B cell (primary cell): ENCODE data around the gene PLAC8L1. TPM values are rescaled to one million over a fixed set of nuclear protein-coding genes. Genes with fewer than 3 reads are reported as not detected.

Source experiments
- ATAC-seq: fragments of 200-7000 bp; cut with Tn5 transposase; one replicate; pipeline ENCODE4 v1.10.0; 2021; ENCODE audit warnings: low read depth, mild to moderate bottlenecking, moderate number of reproducible peaks, moderate library complexity
- CTCF ChIA-PET: fragments of 350-600 bp; sonication (Branson Sonifier 250); formaldehyde crosslinking; loops from one replicate; lab custom pipeline; 2021; ENCODE audit warnings: antibody characterized with exemption, inconsistent platforms; lab: Charles Lee
- POLR2A ChIA-PET: fragments of 350-600 bp; sonication (Branson Sonifier 250); formaldehyde crosslinking; loops from one replicate; lab custom pipeline; 2021; ENCODE audit warnings: antibody characterized with exemption; lab: Charles Lee
- DNase-seq: peaks from one replicate; pipeline ENCODE4 v3.0.0; 2013
- H2AFZ ChIP-seq: 2 replicates; pipeline ENCODE4 v1.6.1; 2012; ENCODE audit warnings: mild to moderate bottlenecking, low read depth, low read length; ENCODE audit not compliant: insufficient read depth, poor library complexity, severe bottlenecking
- H3K27ac ChIP-seq, 2 donors: 1 replicate in 1 of 2; 2 replicates in 1 of 2; pipeline ENCODE4 v1.5.1; 2012 to 2013; ENCODE audit warnings: low read length in 2 of 2, mild to moderate bottlenecking in 2 of 2, moderate library complexity in 1 of 2
- H3K27me3 ChIP-seq, 4 experiments: fragments of 200-600 bp in 1 of 4; sonication (generic) in 1 of 4; replicated peaks in 1 of 4; 1 replicate in 2 of 4; 2 replicates in 2 of 4; pipeline versions ENCODE4 v1.6.1 to v1.7.0; 2013 to 2016; ENCODE audit warnings: low read length in 3 of 4, mild to moderate bottlenecking in 2 of 4, mixed read lengths in 1 of 4, moderate library complexity in 1 of 4; ENCODE audit not compliant: insufficient read depth in 4 of 4, control insufficient read depth in 3 of 4; ENCODE audit errors: control extremely low read depth in 1 of 4
- H3K36me3 ChIP-seq, 2 experiments: replicated peaks in 1 of 2; 1 replicate in 1 of 2; 2 replicates in 1 of 2; pipeline versions ENCODE4 v1.6.1 to v1.7.1; 2013; ENCODE audit warnings: low read length in 1 of 2; ENCODE audit not compliant: insufficient read depth in 2 of 2, control insufficient read depth in 1 of 2; ENCODE audit errors: control extremely low read depth in 1 of 2, extremely low read depth in 1 of 2
- H3K4me1 ChIP-seq, 2 donors: fragments of 200-600 bp in 1 of 2; sonication (generic) in 1 of 2; 1 replicate in 1 of 2; 2 replicates in 1 of 2; pipeline versions ENCODE4 v1.5.1 to v1.6.1; 2013 to 2017; ENCODE audit warnings: low read length in 2 of 2; ENCODE audit not compliant: control insufficient read depth in 2 of 2, insufficient read depth in 2 of 2
- H3K4me2 ChIP-seq: replicated peaks from 2 replicates; pipeline ENCODE3; 2012; ENCODE audit warnings: mild to moderate bottlenecking, low read depth, low read length; ENCODE audit not compliant: poor library complexity, severe bottlenecking
- H3K4me3 ChIP-seq, 5 experiments: fragments of 200-600 bp in 1 of 5; sonication (generic) in 1 of 5; 1 replicate in 3 of 5; 2 replicates in 2 of 5; pipeline versions ENCODE4 v1.5.1 to v1.7.0; 2011 to 2016; ENCODE audit warnings: low read length in 4 of 5, mild to moderate bottlenecking in 4 of 5, low read depth in 2 of 5, control low read depth in 1 of 5, moderate library complexity in 1 of 5; ENCODE audit not compliant: insufficient read depth in 1 of 5; ENCODE audit errors: control extremely low read depth in 1 of 5, extremely low read depth in 1 of 5
- H3K79me2 ChIP-seq: fragments of 200-600 bp; sonication (generic); one replicate; pipeline ENCODE4 v1.6.0; 2016; ENCODE audit warnings: low read length; ENCODE audit not compliant: control insufficient read depth, insufficient read depth
- H3K9ac ChIP-seq: fragments of 200-600 bp; sonication (generic); 2 replicates; pipeline ENCODE4 v1.6.1; 2017; ENCODE audit warnings: mild to moderate bottlenecking, low read length, moderate library complexity
- H3K9me3 ChIP-seq, 3 donors: one replicate each; pipeline versions ENCODE4 v1.6.1 to v1.7.1; 2013; ENCODE audit warnings: low read length in 2 of 3; ENCODE audit not compliant: control insufficient read depth in 2 of 3, insufficient read depth in 1 of 3; ENCODE audit errors: control extremely low read depth in 1 of 3
- H4K20me1 ChIP-seq: 2 replicates; pipeline ENCODE4 v1.6.0; 2012; ENCODE audit warnings: mild to moderate bottlenecking, low read length; ENCODE audit not compliant: insufficient read depth, control insufficient read depth, poor library complexity, severe bottlenecking
- H3K27ac Mint-ChIP-seq: one replicate; pipeline ENCODE4 v1.8.0; 2021; ENCODE audit warnings: mixed read lengths
- H3K27me3 Mint-ChIP-seq: one replicate; pipeline ENCODE4 v1.8.0; 2021; ENCODE audit warnings: mixed read lengths
- H3K4me1 Mint-ChIP-seq: one replicate; pipeline ENCODE4 v1.8.0; 2021; ENCODE audit warnings: mixed read lengths
- H3K4me3 Mint-ChIP-seq: one replicate; pipeline ENCODE4 v1.8.0; 2021; ENCODE audit warnings: mixed read lengths
- H3K9me3 Mint-ChIP-seq: one replicate; pipeline ENCODE4 v1.8.0; 2022; ENCODE audit warnings: mixed read lengths; ENCODE audit not compliant: insufficient read depth
- CTCF ChIP-seq: fragments of 200-600 bp; IDR thresholded peaks from one replicate; pipeline ENCODE4 v1.8.0; 2022; ENCODE audit warnings: antibody characterized with exemption, mild to moderate bottlenecking
- EZH2 ChIP-seq: IDR thresholded peaks from 2 replicates; pipeline ENCODE4 v1.6.1; 2012; ENCODE audit warnings: borderline replicate concordance, low read depth, mild to moderate bottlenecking, moderate library complexity, low read length; ENCODE audit not compliant: insufficient read depth, poor library complexity, severe bottlenecking
- WGBS: methylation state at CpG from one replicate; pipeline ENCODE4 v1.1.5; 2013; ENCODE audit warnings: missing lambda C conversion rate; ENCODE audit not compliant: insufficient coverage; 5-methylcytosine and 5-hydroxymethylcytosine counted together
- intact Hi-C: fragments of 100-400 bp; cut with micrococcal nuclease; formaldehyde crosslinking; loops from one replicate; pipeline ENCODE4 v1.10.0; 2022
- polyA plus RNA-seq: library from polyadenylated mRNA; depleted of rRNA; stranded (reverse); fragments of >200 nt; gene quantifications from 2 replicates; pipeline ENCODE4 v1.2.3, GENCODE V29; 2012
- total RNA-seq, 2 donors: library from RNA; stranded (reverse); fragments of 120-200 nt in 1 of 2; gene quantifications; 1 replicate in 1 of 2; 2 replicates in 1 of 2; pipeline versions ENCODE4 v1.2.3 to v1.2.4, GENCODE V29; 2013 to 2022

The PLAC8L1 gene
- total and polyA plus RNA-seq, 2 donors (not counting 1 experiment from before 2014, with no cell fraction given): 0.49 TPM; not detected in 1

GRCh38 chr5:146107901-146108300, 2.5 kb upstream of the PLAC8L1 start:
- no peaks in the 10 kb centered on the region for H3K79me2 ChIP-seq
- whole genome bisulfite sequencing: no CpG with 5 or more reads among the region's 1 CpG
- TF ChIP-seq CTCF (no peak), EZH2 (no peak)
- CTCF ChIA-PET: no interaction called here
- Mint-ChIP-seq H3K27me3 (no peaks in the 10 kb centered on the region), H3K9me3 (no peaks in the 10 kb centered on the region), H3K27ac (no peak overlapping the region), H3K4me3 (no peak overlapping the region), H3K4me1 (peaks cover 1% of the 10 kb centered on the region)
- DNase-seq (no peak), ATAC-seq (no peak)
- H2AFZ ChIP-seq: no peak overlapping the region
- H4K20me1 ChIP-seq: no peaks in the 10 kb centered on the region
- intact Hi-C loops: no loop called here
- POLR2A ChIA-PET: interaction anchor here (0.6 kb wide), 1 partner anchor 68 kb away, joined by 3 read pairs; no protein-coding TSS in a partner anchor
- H3K27ac ChIP-seq: no peak overlapping the region
- H3K36me3 ChIP-seq: peaks cover 0 to 9% of the 10 kb centered on the region in 2 experiments
- H3K9ac ChIP-seq: no peak overlapping the region
- H3K9me3 ChIP-seq: peaks cover 0 to 4% (median 0%) of the 10 kb centered on the region in 3 donors
- H3K27me3 ChIP-seq: no peaks in the 10 kb centered on the region
- no peak overlapping the region for H3K4me2 ChIP-seq
- no peak overlapping the region for H3K4me3 ChIP-seq
- no peaks in the 10 kb centered on the region for H3K4me1 ChIP-seq

GRCh38 chr5:146103594-146103993, 1.8 kb downstream of the PLAC8L1 start:
- ChIA-PET CTCF (no interaction called here), POLR2A (no interaction called here)
- no peak overlapping the region for H3K9ac ChIP-seq
- no peaks in the 10 kb centered on the region for H3K27me3 ChIP-seq
- H3K27ac ChIP-seq: no peak overlapping the region
- WGBS: 80% methylated on average over 1 of the region's 1 CpG
- H3K27ac Mint-ChIP-seq: no peak overlapping the region
- no peaks in the 10 kb centered on the region for H3K27me3 Mint-ChIP-seq
- H3K4me3 Mint-ChIP-seq: no peak overlapping the region
- H3K4me2 ChIP-seq: no peak overlapping the region
- peaks cover 0 to 4% (median 0%) of the 10 kb centered on the region in 3 donors for H3K9me3 ChIP-seq
- no peaks in the 10 kb centered on the region for H3K4me1 Mint-ChIP-seq
- H2AFZ ChIP-seq: no peak overlapping the region
- H3K4me1 ChIP-seq: no peaks in the 10 kb centered on the region
- DNase-seq (no peak), ATAC-seq (no peak)
- no peak for TF ChIP-seq EZH2
- TF ChIP-seq CTCF: no peak
- H3K9me3 Mint-ChIP-seq: no peaks in the 10 kb centered on the region
- H4K20me1 ChIP-seq: no peaks in the 10 kb centered on the region
- no peaks in the 10 kb centered on the region for H3K36me3 ChIP-seq
- intact Hi-C loops: no loop called here
- H3K4me3 ChIP-seq: no peak overlapping the region
- no peaks in the 10 kb centered on the region for H3K79me2 ChIP-seq
